ENCODE data around the gene HS6ST1. TPM values are rescaled to one million over a fixed set of nuclear protein-coding genes. Genes with fewer than 3 reads are reported as not detected.

HS6ST1 gene
- total RNA-seq, 1 experiment from 2014 or later: 20.3 TPM

DNA sequence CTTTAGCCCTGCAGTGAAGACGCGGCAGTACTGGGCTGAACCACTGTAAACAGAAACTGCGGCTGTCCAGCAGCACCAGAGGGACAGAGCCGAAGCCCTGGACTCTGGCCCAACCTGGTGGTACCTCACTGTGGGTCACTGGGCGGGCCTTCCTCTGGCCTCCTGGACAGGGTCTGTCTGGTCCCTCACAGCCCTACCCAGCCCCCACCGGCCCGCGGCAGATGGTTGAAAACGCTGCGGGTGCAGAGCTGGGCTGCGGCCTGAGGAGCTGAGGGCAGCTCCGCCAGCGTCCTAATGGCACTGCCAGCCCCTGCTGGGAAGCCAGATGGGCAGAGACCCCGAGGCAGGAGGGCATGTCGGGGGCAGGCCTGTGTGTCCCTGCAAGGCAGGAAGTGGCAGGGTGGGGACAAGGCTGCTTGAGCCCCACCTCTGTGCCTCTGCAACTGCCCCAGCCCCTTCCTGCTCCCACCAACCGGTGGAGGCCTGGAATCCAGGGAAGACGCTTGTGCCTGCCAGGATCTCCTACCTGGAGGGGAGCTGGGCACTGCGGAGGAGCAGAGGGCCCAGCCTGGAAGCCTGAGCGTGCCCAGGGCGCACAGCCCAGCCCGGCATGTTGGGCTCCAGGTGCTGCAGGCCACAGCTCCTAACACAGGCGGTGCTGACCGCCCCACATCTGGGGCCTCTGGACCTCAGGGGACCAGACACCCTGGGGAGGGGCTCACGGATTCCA is 36.3 kb downstream of the HS6ST1 start:
- ChIA-PET CTCF (interaction anchor here (0.7 to 1.5 kb wide), 3 partner anchors 24 to 307 kb away, joined by 3 to 6 read pairs (median 3); no protein-coding TSS in a partner anchor), POLR2A (no interaction called here)
- Histone ChIP-seq H3K36me3 (ENCODE audit: control insufficient read depth, insufficient read depth, low read length) (peaks cover 2% of the 10 kb centered on the region; the same call in 1 of the 2 replicates), H3K4me3 (ENCODE audit: low read depth, low read length) (no peak overlapping the region), H3K9me3 (no peaks in the 10 kb centered on the region), H3K4me1 (peaks cover 8% of the 10 kb centered on the region), H3K27me3 (replicated peaks; ENCODE audit: control insufficient read depth, insufficient read depth, low read length) (no peaks in the 10 kb centered on the region)
- Mint-ChIP-seq H3K4me3 (ENCODE audit: unreplicated experiment) (no peak overlapping the region), H3K27me3 (ENCODE audit: insufficient read depth, unreplicated experiment) (no peaks in the 10 kb centered on the region), H3K4me1 (ENCODE audit: low read depth, unreplicated experiment) (no peaks in the 10 kb centered on the region), H3K27ac (ENCODE audit: unreplicated experiment) (no peak overlapping the region), H3K36me3 (ENCODE audit: insufficient read depth, unreplicated experiment) (no peaks in the 10 kb centered on the region), H3K9me3 (ENCODE audit: unreplicated experiment) (no peaks in the 10 kb centered on the region)
- DNase-seq: no peak
- BruUV-seq (replicated peaks): no TSS peak
- TF ChIP-seq CTCF (IDR thresholded peaks at IDR 0.05; ENCODE audit: insufficient read depth in 1 of 2, low read depth in 1 of 2, low read length in 1 of 2, severe bottlenecking in 1 of 2, unreplicated experiment in 1 of 2): no peak
- intact Hi-C loops (cut with micrococcal nuclease; ENCODE audit: unreplicated experiment): no loop called here

- no peak overlapping the region for H3K27ac Mint-ChIP-seq (ENCODE audit: unreplicated experiment)
- H3K27me3 ChIP-seq (replicated peaks; ENCODE audit: control insufficient read depth, insufficient read depth, low read length): no peaks in the 10 kb centered on the region
- H3K27me3 Mint-ChIP-seq (ENCODE audit: insufficient read depth, unreplicated experiment): no peaks in the 10 kb centered on the region
- ChIA-PET CTCF (no interaction called here), POLR2A (no interaction called here)
- BruUV-seq (replicated peaks): no TSS peak
- intact Hi-C loops (cut with micrococcal nuclease; ENCODE audit: unreplicated experiment): no loop called here
- no peak overlapping the region for H3K4me3 Mint-ChIP-seq (ENCODE audit: unreplicated experiment)
- H3K4me1 ChIP-seq: peaks cover 8% of the 10 kb centered on the region
- H3K36me3 Mint-ChIP-seq (ENCODE audit: insufficient read depth, unreplicated experiment): no peaks in the 10 kb centered on the region
- TF ChIP-seq CTCF (IDR thresholded peaks at IDR 0.05; ENCODE audit: insufficient read depth in 1 of 2, low read depth in 1 of 2, low read length in 1 of 2, severe bottlenecking in 1 of 2, unreplicated experiment in 1 of 2): no peak
- no peak overlapping the region for H3K4me3 ChIP-seq (ENCODE audit: low read depth, low read length)
- DNase-seq: no peak
- no peaks in the 10 kb centered on the region for H3K4me1 Mint-ChIP-seq (ENCODE audit: low read depth, unreplicated experiment)
- H3K9me3 Mint-ChIP-seq (ENCODE audit: unreplicated experiment): no peaks in the 10 kb centered on the region
- peaks cover 2% of the 10 kb centered on the region; the same call in 1 of the 2 replicates for H3K36me3 ChIP-seq (ENCODE audit: control insufficient read depth, insufficient read depth, low read length)
- H3K9me3 ChIP-seq: no peaks in the 10 kb centered on the region
Observed at GRCh38 chr2:128281852-128282245, 36.8 kb downstream of the HS6ST1 start.

- Mint-ChIP-seq H3K27me3 (ENCODE audit: insufficient read depth, unreplicated experiment) (no peaks in the 10 kb centered on the region), H3K4me1 (ENCODE audit: low read depth, unreplicated experiment) (no peaks in the 10 kb centered on the region), H3K27ac (ENCODE audit: unreplicated experiment) (no peak overlapping the region), H3K36me3 (ENCODE audit: insufficient read depth, unreplicated experiment) (no peaks in the 10 kb centered on the region), H3K4me3 (ENCODE audit: unreplicated experiment) (no peak overlapping the region), H3K9me3 (ENCODE audit: unreplicated experiment) (no peaks in the 10 kb centered on the region)
- ChIA-PET POLR2A (no interaction called here), CTCF (no interaction called here)
- H3K4me3 ChIP-seq (ENCODE audit: low read depth, low read length): no peak overlapping the region
- BruUV-seq (replicated peaks): no TSS peak
- H3K4me1 ChIP-seq: peaks cover 8% of the 10 kb centered on the region
- H3K27me3 ChIP-seq (replicated peaks; ENCODE audit: control insufficient read depth, insufficient read depth, low read length): no peaks in the 10 kb centered on the region
- H3K9me3 ChIP-seq: no peaks in the 10 kb centered on the region
- DNase-seq: peak in 1 of 2 experiments; percentile 31
- no peak for TF ChIP-seq CTCF (IDR thresholded peaks at IDR 0.05; ENCODE audit: insufficient read depth in 1 of 2, low read depth in 1 of 2, low read length in 1 of 2, severe bottlenecking in 1 of 2, unreplicated experiment in 1 of 2)
- intact Hi-C loops (cut with micrococcal nuclease; ENCODE audit: unreplicated experiment): no loop called here
- peaks cover 2% of the 10 kb centered on the region; the same call in 1 of the 2 replicates for H3K36me3 ChIP-seq (ENCODE audit: control insufficient read depth, insufficient read depth, low read length)
Observed at GRCh38 chr2:128280901-128281321, 37.8 kb downstream of the HS6ST1 start.

All from Caco-2 (cell line).